SK-N-SH treated with all-trans-retinoic acid at 6 μM for 48 hours (cell line): ENCODE measurements around the gene STK11.

Experiments used
- ATAC-seq: fragments of 200-7000 bp; cut with Tn5 transposase; 3 replicates; pipeline ENCODE4 v1.9.1; 2020; ENCODE audit warnings: mild to moderate bottlenecking, moderate library complexity
- ARNTL ChIP-seq: fragments of 450-650 bp; formaldehyde crosslinking; IDR thresholded peaks from 2 replicates; pipeline ENCODE4 v1.5.0; 2020; ENCODE audit warnings: low read depth, mild to moderate bottlenecking, moderate library complexity, borderline replicate concordance
- BACH2 ChIP-seq: fragments of 250-450 bp; sonication (Bioruptor Pico); IDR thresholded peaks from 2 replicates; pipeline ENCODE4 v1.9.0; 2021; ENCODE audit warnings: mild to moderate bottlenecking, borderline replicate concordance
- CSDC2 ChIP-seq: fragments of 250-450 bp; sonication (Bioruptor Pico); IDR thresholded peaks from 2 replicates; pipeline ENCODE4 v1.5.0; 2020; ENCODE audit warnings: mild to moderate bottlenecking, moderate library complexity
- ESRRG ChIP-seq: fragments of 250-450 bp; sonication (Bioruptor Pico); IDR thresholded peaks from 2 replicates; pipeline ENCODE4 v1.6.1; 2021; ENCODE audit warnings: mild to moderate bottlenecking
- ISL1 ChIP-seq: fragments of 250-450 bp; sonication (Bioruptor Pico); IDR thresholded peaks from 2 replicates; pipeline ENCODE4 v2.1.2; 2022; ENCODE audit warnings: mild to moderate bottlenecking, moderate library complexity
- OSR1 ChIP-seq: fragments of 250-450 bp; sonication (Bioruptor Pico); IDR thresholded peaks from 2 replicates; pipeline ENCODE4 v1.8.0; 2022; ENCODE audit warnings: moderate library complexity, mild to moderate bottlenecking, inconsistent platforms
- PPARA ChIP-seq: fragments of 250-450 bp; sonication (Bioruptor Pico); IDR thresholded peaks from 2 replicates; pipeline ENCODE4 v1.5.0; 2020; ENCODE audit warnings: mild to moderate bottlenecking, borderline replicate concordance
- RARB ChIP-seq: fragments of 250-450 bp; sonication (Bioruptor Pico); IDR thresholded peaks from 2 replicates; pipeline ENCODE4 v1.8.0; 2021; ENCODE audit warnings: mild to moderate bottlenecking, moderate library complexity
- SNAI2 ChIP-seq: fragments of 250-450 bp; sonication (Bioruptor Pico); IDR thresholded peaks from 2 replicates; pipeline ENCODE4 v1.5.0; 2020; ENCODE audit warnings: mild to moderate bottlenecking, moderate library complexity
- TCF4 ChIP-seq: fragments of 250-450 bp; sonication (Bioruptor Pico); IDR thresholded peaks from 2 replicates; pipeline ENCODE4 v1.8.0; 2021; ENCODE audit warnings: mild to moderate bottlenecking, moderate library complexity, borderline replicate concordance
- TOX ChIP-seq: fragments of 250-450 bp; sonication (Bioruptor Pico); IDR thresholded peaks from 2 replicates; pipeline ENCODE4 v1.8.0; 2021; ENCODE audit warnings: mild to moderate bottlenecking, moderate library complexity, borderline replicate concordance
- ZFP3 ChIP-seq: fragments of 250-450 bp; sonication (Bioruptor Pico); IDR thresholded peaks from 2 replicates; pipeline ENCODE4 v1.5.0; 2020; ENCODE audit warnings: mild to moderate bottlenecking, moderate library complexity
- ZFP30 ChIP-seq: fragments of 450-650 bp; formaldehyde crosslinking; IDR thresholded peaks from 2 replicates; pipeline ENCODE4 v1.5.0; 2022; ENCODE audit warnings: mild to moderate bottlenecking, moderate library complexity
- ZNF565 ChIP-seq: fragments of 450-650 bp; formaldehyde crosslinking; conservative IDR thresholded peaks from 2 replicates; pipeline ENCODE4 v1.5.0; 2020; ENCODE audit warnings: low read depth, mild to moderate bottlenecking, moderate library complexity
- ZNF70 ChIP-seq: fragments of 450-650 bp; formaldehyde crosslinking; IDR thresholded peaks from 2 replicates; pipeline ENCODE4 v1.5.0; 2020; ENCODE audit warnings: mild to moderate bottlenecking, moderate library complexity
- ZNF8 ChIP-seq: fragments of 450-650 bp; formaldehyde crosslinking; IDR thresholded peaks from 2 replicates; pipeline ENCODE4 v1.5.0; 2020; ENCODE audit warnings: mild to moderate bottlenecking, moderate library complexity
- TF ChIP-seq, protein P1 (sequence below): fragments of 250-450 bp; sonication (Bioruptor Pico); IDR thresholded peaks from 2 replicates; pipeline ENCODE4 v1.5.1; 2020; ENCODE audit warnings: low read depth, mild to moderate bottlenecking, moderate library complexity
- TF ChIP-seq, protein P2 (sequence below): fragments of 250-450 bp; sonication (Bioruptor Pico); IDR thresholded peaks from 2 replicates; pipeline ENCODE4 v1.8.0; 2020; ENCODE audit warnings: mild to moderate bottlenecking, moderate library complexity, borderline replicate concordance
- TF ChIP-seq, protein P3 (sequence below): fragments of 250-450 bp; sonication (Bioruptor Pico); IDR thresholded peaks from 2 replicates; pipeline ENCODE4 v1.5.0; 2020; ENCODE audit warnings: mild to moderate bottlenecking, moderate library complexity
- TF ChIP-seq, protein P4 (sequence below): fragments of 250-450 bp; sonication (Bioruptor Pico); IDR thresholded peaks from 2 replicates; pipeline ENCODE4 v1.5.1; 2021; ENCODE audit warnings: mild to moderate bottlenecking, moderate library complexity

The STK11 gene

DNA sequence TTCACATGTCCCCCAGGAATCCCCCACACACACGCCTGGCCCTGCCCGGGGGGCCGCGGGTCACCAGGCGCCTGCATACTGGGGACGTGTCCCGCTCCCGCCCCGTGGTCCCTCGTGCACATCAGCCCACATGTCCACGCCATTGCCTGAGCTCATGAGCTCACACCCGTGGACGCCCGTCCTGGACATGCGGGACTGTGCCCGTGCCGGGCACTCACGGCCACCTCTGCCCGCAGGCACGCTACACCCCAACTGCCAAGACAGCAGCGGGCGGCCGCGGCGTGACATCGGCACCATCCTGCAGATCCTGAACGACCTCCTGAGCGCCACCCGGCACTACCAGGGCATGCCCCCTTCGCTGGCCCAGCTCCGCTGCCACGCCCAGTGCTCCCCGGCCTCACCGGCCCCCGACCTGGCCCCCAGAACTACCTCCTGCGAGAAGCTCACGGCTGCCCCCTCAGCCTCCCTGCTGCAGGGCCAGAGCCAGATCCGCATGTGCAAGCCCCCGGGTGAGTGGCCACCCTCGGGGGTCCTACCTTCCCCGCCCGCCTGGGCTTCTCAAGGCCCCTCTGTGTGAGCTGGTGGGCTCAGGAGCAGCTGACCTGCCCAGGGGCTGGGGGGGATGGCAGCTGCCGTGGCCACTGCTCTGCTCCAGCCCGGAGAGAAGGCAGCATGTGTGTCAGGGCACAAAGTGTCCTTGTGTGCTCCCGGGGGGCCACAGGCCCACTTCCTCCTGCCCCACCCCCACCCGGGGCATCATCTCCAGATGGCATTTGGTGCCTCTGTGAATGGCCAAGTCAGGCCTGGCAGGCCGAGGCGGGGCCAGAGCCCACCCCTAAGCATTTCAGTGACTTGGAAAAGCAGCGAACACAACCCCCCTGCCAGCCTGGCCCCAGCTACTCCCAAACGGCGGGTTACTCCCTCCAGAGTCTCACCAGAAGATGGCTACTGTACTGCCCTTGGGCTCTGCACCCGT lies 49.9 kb downstream of the STK11 start:
- ATAC-seq, result no peak
- TF ChIP-seq ZNF8 (CRISPR knock-in tag), result no peak
- no peak for TF ChIP-seq RARB (CRISPR knock-in tag)
- no peak for TF ChIP-seq PPARA (CRISPR knock-in tag)
- TF ChIP-seq, protein P1, sequence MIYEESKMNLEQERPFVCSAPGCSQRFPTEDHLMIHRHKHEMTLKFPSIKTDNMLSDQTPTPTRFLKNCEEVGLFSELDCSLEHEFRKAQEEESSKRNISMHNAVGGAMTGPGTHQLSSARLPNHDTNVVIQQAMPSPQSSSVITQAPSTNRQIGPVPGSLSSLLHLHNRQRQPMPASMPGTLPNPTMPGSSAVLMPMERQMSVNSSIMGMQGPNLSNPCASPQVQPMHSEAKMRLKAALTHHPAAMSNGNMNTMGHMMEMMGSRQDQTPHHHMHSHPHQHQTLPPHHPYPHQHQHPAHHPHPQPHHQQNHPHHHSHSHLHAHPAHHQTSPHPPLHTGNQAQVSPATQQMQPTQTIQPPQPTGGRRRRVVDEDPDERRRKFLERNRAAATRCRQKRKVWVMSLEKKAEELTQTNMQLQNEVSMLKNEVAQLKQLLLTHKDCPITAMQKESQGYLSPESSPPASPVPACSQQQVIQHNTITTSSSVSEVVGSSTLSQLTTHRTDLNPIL, result no peak
- TF ChIP-seq, protein P2, sequence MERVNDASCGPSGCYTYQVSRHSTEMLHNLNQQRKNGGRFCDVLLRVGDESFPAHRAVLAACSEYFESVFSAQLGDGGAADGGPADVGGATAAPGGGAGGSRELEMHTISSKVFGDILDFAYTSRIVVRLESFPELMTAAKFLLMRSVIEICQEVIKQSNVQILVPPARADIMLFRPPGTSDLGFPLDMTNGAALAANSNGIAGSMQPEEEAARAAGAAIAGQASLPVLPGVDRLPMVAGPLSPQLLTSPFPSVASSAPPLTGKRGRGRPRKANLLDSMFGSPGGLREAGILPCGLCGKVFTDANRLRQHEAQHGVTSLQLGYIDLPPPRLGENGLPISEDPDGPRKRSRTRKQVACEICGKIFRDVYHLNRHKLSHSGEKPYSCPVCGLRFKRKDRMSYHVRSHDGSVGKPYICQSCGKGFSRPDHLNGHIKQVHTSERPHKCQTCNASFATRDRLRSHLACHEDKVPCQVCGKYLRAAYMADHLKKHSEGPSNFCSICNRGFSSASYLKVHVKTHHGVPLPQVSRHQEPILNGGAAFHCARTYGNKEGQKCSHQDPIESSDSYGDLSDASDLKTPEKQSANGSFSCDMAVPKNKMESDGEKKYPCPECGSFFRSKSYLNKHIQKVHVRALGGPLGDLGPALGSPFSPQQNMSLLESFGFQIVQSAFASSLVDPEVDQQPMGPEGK (CRISPR knock-in tag), result no peak
- TF ChIP-seq ISL1 (CRISPR knock-in tag), result no peak
- no peak for TF ChIP-seq TCF4
- TF ChIP-seq, protein P3, sequence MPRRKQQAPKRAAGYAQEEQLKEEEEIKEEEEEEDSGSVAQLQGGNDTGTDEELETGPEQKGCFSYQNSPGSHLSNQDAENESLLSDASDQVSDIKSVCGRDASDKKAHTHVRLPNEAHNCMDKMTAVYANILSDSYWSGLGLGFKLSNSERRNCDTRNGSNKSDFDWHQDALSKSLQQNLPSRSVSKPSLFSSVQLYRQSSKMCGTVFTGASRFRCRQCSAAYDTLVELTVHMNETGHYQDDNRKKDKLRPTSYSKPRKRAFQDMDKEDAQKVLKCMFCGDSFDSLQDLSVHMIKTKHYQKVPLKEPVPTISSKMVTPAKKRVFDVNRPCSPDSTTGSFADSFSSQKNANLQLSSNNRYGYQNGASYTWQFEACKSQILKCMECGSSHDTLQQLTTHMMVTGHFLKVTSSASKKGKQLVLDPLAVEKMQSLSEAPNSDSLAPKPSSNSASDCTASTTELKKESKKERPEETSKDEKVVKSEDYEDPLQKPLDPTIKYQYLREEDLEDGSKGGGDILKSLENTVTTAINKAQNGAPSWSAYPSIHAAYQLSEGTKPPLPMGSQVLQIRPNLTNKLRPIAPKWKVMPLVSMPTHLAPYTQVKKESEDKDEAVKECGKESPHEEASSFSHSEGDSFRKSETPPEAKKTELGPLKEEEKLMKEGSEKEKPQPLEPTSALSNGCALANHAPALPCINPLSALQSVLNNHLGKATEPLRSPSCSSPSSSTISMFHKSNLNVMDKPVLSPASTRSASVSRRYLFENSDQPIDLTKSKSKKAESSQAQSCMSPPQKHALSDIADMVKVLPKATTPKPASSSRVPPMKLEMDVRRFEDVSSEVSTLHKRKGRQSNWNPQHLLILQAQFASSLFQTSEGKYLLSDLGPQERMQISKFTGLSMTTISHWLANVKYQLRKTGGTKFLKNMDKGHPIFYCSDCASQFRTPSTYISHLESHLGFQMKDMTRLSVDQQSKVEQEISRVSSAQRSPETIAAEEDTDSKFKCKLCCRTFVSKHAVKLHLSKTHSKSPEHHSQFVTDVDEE (CRISPR knock-in tag), result no peak
- no peak for TF ChIP-seq BACH2 (CRISPR knock-in tag)
- TF ChIP-seq ZNF565, result no peak
- no peak for TF ChIP-seq ZFP3

DNA sequence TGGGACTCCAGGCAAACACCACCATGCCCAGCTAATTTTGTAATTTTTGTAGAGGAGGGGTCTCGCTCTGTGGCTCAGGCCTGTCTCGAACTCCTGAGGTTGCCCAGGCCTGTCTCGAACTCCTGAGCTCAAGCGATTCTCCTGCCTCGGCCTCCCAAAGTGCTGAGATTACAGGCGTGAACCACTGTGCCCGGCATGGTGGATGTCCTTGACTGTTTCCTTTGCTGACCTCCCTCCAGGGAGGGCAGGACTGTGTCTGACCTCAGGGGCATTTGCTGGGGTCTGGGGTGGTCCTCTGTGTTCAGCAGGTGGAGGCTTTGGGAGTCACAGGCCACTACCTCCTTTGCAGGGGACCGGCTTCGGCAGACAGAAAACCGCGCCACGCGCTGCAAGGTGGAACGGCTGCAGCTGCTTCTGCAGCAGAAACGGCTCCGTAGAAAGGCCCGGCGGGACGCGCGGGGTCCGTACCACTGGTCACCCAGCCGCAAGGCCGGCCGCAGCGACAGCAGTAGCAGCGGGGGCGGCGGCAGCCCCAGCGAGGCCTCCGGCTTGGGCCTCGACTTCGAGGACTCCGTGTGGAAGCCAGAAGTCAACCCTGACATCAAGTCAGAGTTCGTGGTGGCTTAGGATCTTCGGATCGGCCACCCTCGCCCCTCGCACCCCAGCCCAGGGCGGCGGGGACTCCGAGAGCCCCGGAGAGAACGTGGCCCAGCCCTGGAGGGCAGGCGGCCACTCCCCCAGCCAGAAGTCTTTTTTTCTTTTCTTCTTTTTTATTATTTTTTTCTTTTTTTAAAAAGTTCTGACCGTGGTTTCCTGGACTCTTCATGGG lies 51.3 kb downstream of the STK11 start:
- TF ChIP-seq ZFP3 (no peak), SNAI2 (CRISPR knock-in tag) (no peak), OSR1 (no peak), PPARA (CRISPR knock-in tag) (no peak), ZNF70 (no peak), TOX (CRISPR knock-in tag) (no peak), CSDC2 (no peak), ARNTL (CRISPR knock-in tag) (no peak), ISL1 (CRISPR knock-in tag) (no peak), ZFP30 (CRISPR knock-in tag) (no peak), ESRRG (CRISPR knock-in tag) (no peak)
- TF ChIP-seq, protein P4, sequence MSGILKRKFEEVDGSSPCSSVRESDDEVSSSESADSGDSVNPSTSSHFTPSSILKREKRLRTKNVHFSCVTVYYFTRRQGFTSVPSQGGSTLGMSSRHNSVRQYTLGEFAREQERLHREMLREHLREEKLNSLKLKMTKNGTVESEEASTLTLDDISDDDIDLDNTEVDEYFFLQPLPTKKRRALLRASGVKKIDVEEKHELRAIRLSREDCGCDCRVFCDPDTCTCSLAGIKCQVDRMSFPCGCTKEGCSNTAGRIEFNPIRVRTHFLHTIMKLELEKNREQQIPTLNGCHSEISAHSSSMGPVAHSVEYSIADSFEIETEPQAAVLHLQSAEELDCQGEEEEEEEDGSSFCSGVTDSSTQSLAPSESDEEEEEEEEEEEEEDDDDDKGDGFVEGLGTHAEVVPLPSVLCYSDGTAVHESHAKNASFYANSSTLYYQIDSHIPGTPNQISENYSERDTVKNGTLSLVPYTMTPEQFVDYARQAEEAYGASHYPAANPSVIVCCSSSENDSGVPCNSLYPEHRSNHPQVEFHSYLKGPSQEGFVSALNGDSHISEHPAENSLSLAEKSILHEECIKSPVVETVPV (CRISPR knock-in tag), result no peak
- TF ChIP-seq, protein P1, result no peak
- TF ChIP-seq, protein P2 (CRISPR knock-in tag), result no peak

More for the DNA sequence above, 51.3 kb downstream of the STK11 start:
- no peak for ATAC-seq
